ENCODE data around the gene TBCB. TPM values are rescaled to one million over a fixed set of nuclear protein-coding genes. Genes with fewer than 3 reads are reported as not detected.
A peak's percentile ranks its signal among the peaks of the same experiment; 100 is the strongest.

The TBCB gene
- total and polyA plus RNA-seq, 9 of the 15 experiments (the other 6 are each of a cell fraction or from before 2014, with no cell fraction given) = 3.5 to 115 (median 58.9) TPM

- TF ChIP-seq NFYB (IDR thresholded peaks at IDR 0.05; ENCODE audit: extremely low read depth, insufficient read length) = peak; percentile 73
- no peak for TF ChIP-seq CBX5 (IDR thresholded peaks at IDR 0.05; ENCODE audit: borderline replicate concordance, low read depth)
- TF ChIP-seq EP400 (IDR thresholded peaks at IDR 0.05) = peak; percentile 97
- TF ChIP-seq, protein P1, sequence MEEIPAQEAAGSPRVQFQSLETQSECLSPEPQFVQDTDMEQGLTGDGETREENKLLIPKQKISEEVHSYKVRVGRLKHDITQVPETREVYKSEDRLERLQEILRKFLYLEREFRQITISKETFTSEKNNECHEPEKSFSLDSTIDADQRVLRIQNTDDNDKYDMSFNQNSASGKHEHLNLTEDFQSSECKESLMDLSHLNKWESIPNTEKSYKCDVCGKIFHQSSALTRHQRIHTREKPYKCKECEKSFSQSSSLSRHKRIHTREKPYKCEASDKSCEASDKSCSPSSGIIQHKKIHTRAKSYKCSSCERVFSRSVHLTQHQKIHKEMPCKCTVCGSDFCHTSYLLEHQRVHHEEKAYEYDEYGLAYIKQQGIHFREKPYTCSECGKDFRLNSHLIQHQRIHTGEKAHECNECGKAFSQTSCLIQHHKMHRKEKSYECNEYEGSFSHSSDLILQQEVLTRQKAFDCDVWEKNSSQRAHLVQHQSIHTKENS (CRISPR knock-in tag; IDR thresholded peaks at IDR 0.05) = no peak
- TF ChIP-seq GABPB1 (CRISPR knock-in tag; IDR thresholded peaks at IDR 0.05) = peak; percentile 68
- peak; percentile 75 for TF ChIP-seq NFIC (IDR thresholded peaks at IDR 0.05)
- TF ChIP-seq ATF1 (CRISPR knock-in tag; IDR thresholded peaks at IDR 0.05) = no peak
- peak; percentile 77 for TF ChIP-seq ATF1 (tag; IDR thresholded peaks at IDR 0.05)
- peak; percentile 37; the same call in 1 of the 2 replicates for TF ChIP-seq JUND (IDR thresholded peaks at IDR 0.05; ENCODE audit: borderline replicate concordance, low read depth, low read length)
- TF ChIP-seq JUND (tag; IDR thresholded peaks at IDR 0.05; ENCODE audit: borderline replicate concordance, low read depth, low read length) = no peak; the same call in 2 of the 3 replicates
- peak; percentile 60; the same call in 1 of the 2 replicates for TF ChIP-seq DMBX1 (CRISPR knock-in tag; IDR thresholded peaks at IDR 0.05; ENCODE audit: borderline replicate concordance)
- peak in 1 of 2 experiments; percentile 97; a peak in 2 of 4 replicates for TF ChIP-seq SIN3A (IDR thresholded peaks at IDR 0.05; ENCODE audit: borderline replicate concordance in 2 of 2, control insufficient read depth in 1 of 2, low read depth in 2 of 2, low read length in 2 of 2)
- TF ChIP-seq SPI1 (IDR thresholded peaks at IDR 0.05; ENCODE audit: borderline replicate concordance, low read depth, low read length) = no peak
- 0 out of 2 replicates have a peak, but pooled peaks have one; percentile 58 for TF ChIP-seq ZNF766 (CRISPR knock-in tag; conservative IDR thresholded peaks at IDR 0.05)
- TF ChIP-seq CXXC5 (CRISPR knock-in tag; IDR thresholded peaks at IDR 0.05) = peak; percentile 96
- 0 out of 6 replicates have a peak, but pooled peaks of 1 of the 3 experiments have one; percentile 5 for TF ChIP-seq CTCF (IDR thresholded peaks at IDR 0.05 in 2 of 3, conservative IDR thresholded peaks at IDR 0.05 in 1 of 3; ENCODE audit: insufficient read depth in 2 of 3, low read depth in 1 of 3, low read length in 3 of 3)
- TF ChIP-seq SP1 (CRISPR knock-in tag; IDR thresholded peaks at IDR 0.05) = peak; percentile 95
- peak; percentile 69 for TF ChIP-seq SOX6 (IDR thresholded peaks at IDR 0.05)
- TF ChIP-seq BCOR (IDR thresholded peaks at IDR 0.05) = peak; percentile 34; the same call in 1 of the 2 replicates
- TF ChIP-seq, protein P2, sequence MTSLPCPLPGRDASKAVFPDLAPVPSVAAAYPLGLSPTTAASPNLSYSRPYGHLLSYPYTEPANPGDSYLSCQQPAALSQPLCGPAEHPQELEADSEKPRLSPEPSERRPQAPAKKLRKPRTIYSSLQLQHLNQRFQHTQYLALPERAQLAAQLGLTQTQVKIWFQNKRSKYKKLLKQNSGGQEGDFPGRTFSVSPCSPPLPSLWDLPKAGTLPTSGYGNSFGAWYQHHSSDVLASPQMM (CRISPR knock-in tag; IDR thresholded peaks at IDR 0.05) = no peak
- 0 out of 2 replicates have a peak, but pooled peaks have one; percentile 12 for TF ChIP-seq IRF1 (CRISPR knock-in tag; IDR thresholded peaks at IDR 0.05; ENCODE audit: borderline replicate concordance)
- no peak for TF ChIP-seq ZNF785 (CRISPR knock-in tag; IDR thresholded peaks at IDR 0.05)
- TF ChIP-seq, protein P3, sequence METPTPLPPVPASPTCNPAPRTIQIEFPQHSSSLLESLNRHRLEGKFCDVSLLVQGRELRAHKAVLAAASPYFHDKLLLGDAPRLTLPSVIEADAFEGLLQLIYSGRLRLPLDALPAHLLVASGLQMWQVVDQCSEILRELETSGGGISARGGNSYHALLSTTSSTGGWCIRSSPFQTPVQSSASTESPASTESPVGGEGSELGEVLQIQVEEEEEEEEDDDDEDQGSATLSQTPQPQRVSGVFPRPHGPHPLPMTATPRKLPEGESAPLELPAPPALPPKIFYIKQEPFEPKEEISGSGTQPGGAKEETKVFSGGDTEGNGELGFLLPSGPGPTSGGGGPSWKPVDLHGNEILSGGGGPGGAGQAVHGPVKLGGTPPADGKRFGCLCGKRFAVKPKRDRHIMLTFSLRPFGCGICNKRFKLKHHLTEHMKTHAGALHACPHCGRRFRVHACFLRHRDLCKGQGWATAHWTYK (CRISPR knock-in tag; IDR thresholded peaks at IDR 0.05) = peak; percentile 84; the same call in 1 of the 2 replicates
Measured at GRCh38 chr19:36114721-36115452, 381 bp upstream of the TBCB start, which contains the start of gene POLR2I (continued).

Data from K562 (cell line).